Smooth muscle cell (in vitro differentiated cells): ENCODE measurements around the gene CSPG4. TPM values are rescaled to one million over a fixed set of nuclear protein-coding genes. Genes with fewer than 3 reads are reported as not detected.
"Not testable (repeated sequence)": the region's sequence is repeated elsewhere in the genome, so short reads cannot be mapped to it uniquely, and the experiment has no call there.

Experiments
- DNase-seq: peaks from one replicate; lab custom pipeline; 2025; ENCODE audit not compliant: unreplicated experiment; lab: John Stamatoyannopoulos, UW
- H2AFZ ChIP-seq: fragments of 200-600 bp; sonication (generic); 2 replicates; pipeline ENCODE4 v1.6.0; 2016; ENCODE audit warnings: antibody characterized with exemption, low read depth, mild to moderate bottlenecking
- H3F3A ChIP-seq: fragments of 200-600 bp; sonication (generic); 2 replicates; pipeline ENCODE4 v1.6.0; 2017; ENCODE audit warnings: antibody characterized with exemption, low read depth
- H3K27ac ChIP-seq: fragments of 200-600 bp; sonication (generic); 2 replicates; pipeline ENCODE4 v1.5.1; 2016; ENCODE audit warnings: low read depth, mild to moderate bottlenecking
- H3K27me3 ChIP-seq: fragments of 200-600 bp; sonication (generic); 2 replicates; pipeline ENCODE4 v1.6.1; 2016; ENCODE audit warnings: low read depth, mild to moderate bottlenecking
- H3K36me3 ChIP-seq: fragments of 200-600 bp; sonication (generic); 2 replicates; pipeline ENCODE4 v1.5.1; 2016; ENCODE audit warnings: low read depth
- H3K4me1 ChIP-seq: fragments of 200-600 bp; sonication (generic); 2 replicates; pipeline ENCODE4 v1.5.1; 2016; ENCODE audit warnings: low read depth
- H3K4me2 ChIP-seq: fragments of 200-600 bp; sonication (generic); 2 replicates; pipeline ENCODE4 v1.6.0; 2016; ENCODE audit warnings: mild to moderate bottlenecking
- H3K4me3 ChIP-seq: fragments of 200-600 bp; sonication (generic); 2 replicates; pipeline ENCODE4 v1.5.1; 2016; ENCODE audit warnings: mild to moderate bottlenecking
- H3K79me2 ChIP-seq: fragments of 200-600 bp; sonication (generic); 2 replicates; pipeline ENCODE4 v1.6.0; 2016; ENCODE audit warnings: low read depth, mild to moderate bottlenecking
- H3K9ac ChIP-seq: fragments of 200-600 bp; sonication (generic); 2 replicates; pipeline ENCODE4 v1.6.0; 2016; ENCODE audit warnings: low read depth
- H3K9me3 ChIP-seq: fragments of 200-600 bp; sonication (generic); replicated peaks from 2 replicates; pipeline ENCODE4 v1.5.1; 2016; ENCODE audit warnings: low read depth
- H4K20me1 ChIP-seq: fragments of 200-600 bp; sonication (generic); 2 replicates; pipeline ENCODE4 v1.6.0; 2016; ENCODE audit warnings: low read depth
- WGBS: methylation state at CpG from one replicate; pipeline ENCODE4 v1.1.7; 2016; ENCODE audit warnings: low lambda C conversion rate; 5-methylcytosine and 5-hydroxymethylcytosine counted together
- polyA plus RNA-seq: library from polyadenylated mRNA; unstranded; fragments of >200 nt; fragmentation: Nextera tagmentation; extraction: Ambion mirVana; gene quantifications from 2 replicates; pipeline ENCODE4 v1.2.1, GENCODE V29; 2016
- total RNA-seq: library from RNA; depleted of rRNA; stranded (reverse); fragments of >200 nt; gene quantifications from 2 replicates; pipeline ENCODE4 v1.2.3, GENCODE V29; 2014
- TF ChIP-seq, protein P1 (sequence below): fragments of 200-600 bp; sonication (generic); IDR thresholded peaks from 2 replicates; pipeline ENCODE4 v1.5.1; 2017; ENCODE audit warnings: borderline replicate concordance, mild to moderate bottlenecking, antibody characterized with exemption; ENCODE audit not compliant: insufficient read depth, poor library complexity, severe bottlenecking

CSPG4 gene
- total and polyA plus RNA-seq, 2 experiments from 2014 or later, result 35.3 to 54.9 TPM

DNA sequence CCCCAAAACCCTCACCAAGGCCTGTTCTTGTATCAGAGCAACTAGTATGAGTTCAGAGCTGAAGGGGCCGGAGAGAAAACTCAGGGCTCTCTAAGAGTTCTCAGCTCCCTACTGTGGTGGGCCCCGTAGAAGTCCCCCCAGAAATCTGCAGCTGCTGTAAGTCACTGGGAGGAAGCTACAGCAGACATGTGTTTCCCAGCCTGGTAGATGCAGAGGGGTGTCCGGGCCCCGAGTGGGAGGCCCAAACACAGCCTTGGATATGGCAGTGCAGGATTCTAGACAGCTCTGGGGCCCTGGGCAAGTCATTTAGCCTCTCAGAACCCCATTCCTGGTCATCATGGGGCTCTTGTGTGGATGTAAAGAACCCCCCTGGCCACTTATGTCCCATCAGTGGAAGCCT lies 39.2 kb upstream of the CSPG4 start:
- Histone ChIP-seq H3K4me3 (no peak overlapping the region), H3K79me2 (no peaks in the 10 kb centered on the region), H4K20me1 (no peaks in the 10 kb centered on the region), H3K27ac (no peak overlapping the region), H3K9me3 (no peaks in the 10 kb centered on the region), H3K27me3 (no peaks in the 10 kb centered on the region), H3F3A (no peaks in the 10 kb centered on the region), H3K4me2 (no peak overlapping the region), H3K4me1 (no peaks in the 10 kb centered on the region), H3K9ac (no peak overlapping the region), H3K36me3 (no peaks in the 10 kb centered on the region), H2AFZ (no peak overlapping the region)
- TF ChIP-seq, protein P1, sequence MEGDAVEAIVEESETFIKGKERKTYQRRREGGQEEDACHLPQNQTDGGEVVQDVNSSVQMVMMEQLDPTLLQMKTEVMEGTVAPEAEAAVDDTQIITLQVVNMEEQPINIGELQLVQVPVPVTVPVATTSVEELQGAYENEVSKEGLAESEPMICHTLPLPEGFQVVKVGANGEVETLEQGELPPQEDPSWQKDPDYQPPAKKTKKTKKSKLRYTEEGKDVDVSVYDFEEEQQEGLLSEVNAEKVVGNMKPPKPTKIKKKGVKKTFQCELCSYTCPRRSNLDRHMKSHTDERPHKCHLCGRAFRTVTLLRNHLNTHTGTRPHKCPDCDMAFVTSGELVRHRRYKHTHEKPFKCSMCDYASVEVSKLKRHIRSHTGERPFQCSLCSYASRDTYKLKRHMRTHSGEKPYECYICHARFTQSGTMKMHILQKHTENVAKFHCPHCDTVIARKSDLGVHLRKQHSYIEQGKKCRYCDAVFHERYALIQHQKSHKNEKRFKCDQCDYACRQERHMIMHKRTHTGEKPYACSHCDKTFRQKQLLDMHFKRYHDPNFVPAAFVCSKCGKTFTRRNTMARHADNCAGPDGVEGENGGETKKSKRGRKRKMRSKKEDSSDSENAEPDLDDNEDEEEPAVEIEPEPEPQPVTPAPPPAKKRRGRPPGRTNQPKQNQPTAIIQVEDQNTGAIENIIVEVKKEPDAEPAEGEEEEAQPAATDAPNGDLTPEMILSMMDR, result no peak
- WGBS, result 95% methylated on average over 4 of the region's 4 CpGs
- DNase-seq, result no peak

DNA sequence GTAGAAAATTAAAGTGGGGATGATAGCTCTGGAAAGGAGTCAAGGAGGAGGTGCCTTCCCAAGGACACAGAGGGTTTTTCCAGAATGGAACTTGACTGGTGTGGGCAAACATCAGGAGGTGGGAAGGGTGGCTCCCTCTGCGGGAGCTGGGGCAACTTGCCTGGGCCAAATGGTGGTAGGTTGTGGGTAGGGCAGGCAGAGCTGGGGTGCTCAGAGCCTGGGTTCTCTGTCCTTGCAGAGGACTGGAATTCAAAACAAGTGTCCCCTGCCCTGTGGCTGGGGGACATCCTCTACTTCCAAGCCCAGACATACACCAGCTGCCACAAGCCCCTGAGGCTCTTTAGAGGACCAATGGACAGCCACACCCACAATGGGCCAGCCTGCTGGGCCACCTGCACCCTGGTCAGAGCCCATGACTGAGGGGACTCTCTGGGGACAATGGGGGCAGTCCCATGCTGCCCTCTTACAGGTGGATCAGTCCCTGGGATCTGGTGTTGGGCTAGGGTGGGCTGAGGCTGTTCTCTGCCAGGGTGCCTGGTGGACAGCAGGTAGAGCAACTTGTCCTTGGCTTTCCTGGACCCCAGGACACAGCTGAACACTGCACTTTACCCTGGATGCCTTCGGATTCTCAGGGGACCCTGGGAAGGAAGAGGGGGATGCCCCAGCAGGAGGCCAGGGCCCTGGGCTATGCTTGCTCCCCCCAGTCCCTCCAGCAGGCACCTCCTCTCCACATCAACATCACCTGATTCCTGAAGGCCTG lies 38.6 kb upstream of the CSPG4 start:
- H3K4me2 ChIP-seq, result no peak overlapping the region
- TF ChIP-seq, protein P1, result no peak
- no peak overlapping the region for H2AFZ ChIP-seq
- H3K79me2 ChIP-seq, result no peaks in the 10 kb centered on the region
- H3F3A ChIP-seq, result no peaks in the 10 kb centered on the region
- no peaks in the 10 kb centered on the region for H4K20me1 ChIP-seq
- H3K9me3 ChIP-seq, result no peaks in the 10 kb centered on the region
- H3K27ac ChIP-seq, result no peak overlapping the region
- no peaks in the 10 kb centered on the region for H3K4me1 ChIP-seq
- 44% methylated on average over 2 of the region's 2 CpGs for WGBS
- H3K4me3 ChIP-seq, result no peak overlapping the region
- DNase-seq, result no peak
- H3K27me3 ChIP-seq, result no peaks in the 10 kb centered on the region
- no peaks in the 10 kb centered on the region for H3K36me3 ChIP-seq
- no peak overlapping the region for H3K9ac ChIP-seq

DNA sequence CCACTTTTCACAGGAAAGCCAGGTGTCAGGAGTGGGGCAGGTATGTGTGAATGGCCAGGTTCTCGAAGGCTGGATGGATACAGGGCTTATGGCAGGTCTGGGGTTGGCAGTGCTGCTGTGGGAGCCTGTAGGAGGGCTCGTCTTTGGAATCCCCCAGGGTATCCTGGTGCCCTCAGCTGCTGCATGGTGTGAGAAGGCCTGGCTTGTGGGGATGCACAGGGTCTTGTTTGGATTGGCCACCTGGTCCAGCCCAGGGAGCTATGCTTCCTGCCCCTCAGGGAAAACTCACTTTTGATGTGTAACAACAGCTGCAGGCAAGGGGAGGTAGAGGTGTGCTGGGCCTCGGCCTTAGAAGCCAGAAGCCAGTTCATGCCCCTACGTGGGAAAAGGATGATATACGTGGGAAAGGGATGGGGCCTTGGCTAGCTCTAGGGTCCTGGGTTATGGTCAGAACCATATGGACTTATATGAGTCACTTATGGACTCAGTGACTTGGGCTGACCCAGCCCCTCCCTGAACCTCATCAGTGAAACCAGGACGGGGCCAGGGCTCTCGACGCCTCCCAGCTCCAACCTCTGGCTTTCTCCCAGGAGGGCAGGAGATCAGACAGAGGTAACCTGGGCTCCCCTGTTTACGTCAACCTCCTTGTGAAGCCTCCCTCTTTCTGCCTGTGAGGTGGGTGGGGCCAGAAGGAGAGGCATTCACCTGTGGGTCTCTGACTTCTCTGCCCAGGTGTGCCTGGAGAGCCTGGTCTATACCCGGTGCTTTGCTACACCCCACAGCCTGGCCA lies 37.8 kb upstream of the CSPG4 start:
- Histone ChIP-seq H3K27ac (no peak overlapping the region), H3K4me2 (no peak overlapping the region), H3K9me3 (no peaks in the 10 kb centered on the region), H3F3A (no peaks in the 10 kb centered on the region), H4K20me1 (no peaks in the 10 kb centered on the region), H3K36me3 (no peaks in the 10 kb centered on the region), H3K9ac (no peak overlapping the region), H3K4me3 (no peak overlapping the region), H3K27me3 (no peaks in the 10 kb centered on the region), H3K4me1 (no peaks in the 10 kb centered on the region), H3K79me2 (no peaks in the 10 kb centered on the region), H2AFZ (no peak overlapping the region)
- 89% methylated on average over 10 of the region's 10 CpGs for WGBS
- no peak for DNase-seq
- TF ChIP-seq, protein P1, result no peak

DNA sequence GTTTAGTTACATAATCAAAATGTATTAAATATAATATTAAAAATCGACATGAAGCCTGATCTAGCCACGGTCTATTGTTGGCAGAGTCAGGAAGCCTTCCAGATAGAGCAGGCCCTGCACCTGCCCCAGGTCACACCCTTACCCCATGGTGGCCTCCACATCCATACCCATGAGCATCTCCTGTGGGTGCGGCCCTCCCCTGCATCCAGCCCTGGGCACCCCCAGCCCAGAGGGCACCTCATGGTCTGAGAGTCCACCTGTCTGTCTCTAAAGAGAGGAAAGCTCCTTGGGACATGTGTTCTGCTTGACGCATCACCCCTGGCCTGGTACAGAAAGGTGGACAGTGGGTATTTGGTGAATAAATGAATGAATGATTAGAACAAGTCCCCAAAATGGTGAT lies 37.2 kb upstream of the CSPG4 start:
- H3K36me3 ChIP-seq, result no peaks in the 10 kb centered on the region
- H3K9ac ChIP-seq, result no peak overlapping the region
- H2AFZ ChIP-seq, result no peak overlapping the region
- no peak overlapping the region for H3K27ac ChIP-seq
- no peak for DNase-seq
- H3K4me1 ChIP-seq, result no peaks in the 10 kb centered on the region
- TF ChIP-seq, protein P1, result no peak
- H3K79me2 ChIP-seq, result no peaks in the 10 kb centered on the region
- H3K4me2 ChIP-seq, result no peak overlapping the region
- no peak overlapping the region for H3K4me3 ChIP-seq
- no peaks in the 10 kb centered on the region for H3F3A ChIP-seq
- no peaks in the 10 kb centered on the region for H3K9me3 ChIP-seq
- no peaks in the 10 kb centered on the region for H4K20me1 ChIP-seq
- H3K27me3 ChIP-seq, result no peaks in the 10 kb centered on the region
- 89% methylated on average over 4 of the region's 4 CpGs for WGBS

DNA sequence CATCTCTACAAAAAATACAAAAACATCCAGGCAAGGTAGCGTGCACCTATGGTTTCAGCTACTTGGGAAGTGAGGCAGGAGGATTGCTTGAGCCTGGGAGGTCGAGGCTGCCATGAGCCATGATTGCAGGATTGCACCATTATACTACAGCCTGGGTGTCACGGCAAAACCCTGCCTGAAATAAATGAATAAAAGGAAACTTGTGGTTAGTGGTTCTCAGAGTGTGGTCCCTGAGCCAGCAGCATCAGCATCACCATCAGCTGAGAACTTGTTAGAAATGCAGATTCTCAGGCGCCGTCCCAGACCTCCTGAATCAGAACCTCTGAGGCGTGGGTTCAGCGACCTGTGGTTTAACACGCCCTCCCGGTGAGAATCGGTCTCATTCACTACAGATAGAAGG lies 36.2 kb upstream of the CSPG4 start:
- not testable (repeated sequence) for H4K20me1 ChIP-seq, H3F3A ChIP-seq, H3K27me3 ChIP-seq, DNase-seq, H3K9me3 ChIP-seq, H3K27ac ChIP-seq, H3K4me3 ChIP-seq, H3K36me3 ChIP-seq, H3K4me1 ChIP-seq, H2AFZ ChIP-seq, H3K79me2 ChIP-seq, H3K4me2 ChIP-seq, H3K9ac ChIP-seq
- 78% methylated on average over 10 of the region's 10 CpGs for WGBS
